ENCODE results near the gene NCL. TPM values are rescaled to one million over a fixed set of nuclear protein-coding genes. Genes with fewer than 3 reads are reported as not detected.
A peak's percentile ranks its signal among the peaks of the same experiment; 100 is the strongest.

NCL gene, protein sequence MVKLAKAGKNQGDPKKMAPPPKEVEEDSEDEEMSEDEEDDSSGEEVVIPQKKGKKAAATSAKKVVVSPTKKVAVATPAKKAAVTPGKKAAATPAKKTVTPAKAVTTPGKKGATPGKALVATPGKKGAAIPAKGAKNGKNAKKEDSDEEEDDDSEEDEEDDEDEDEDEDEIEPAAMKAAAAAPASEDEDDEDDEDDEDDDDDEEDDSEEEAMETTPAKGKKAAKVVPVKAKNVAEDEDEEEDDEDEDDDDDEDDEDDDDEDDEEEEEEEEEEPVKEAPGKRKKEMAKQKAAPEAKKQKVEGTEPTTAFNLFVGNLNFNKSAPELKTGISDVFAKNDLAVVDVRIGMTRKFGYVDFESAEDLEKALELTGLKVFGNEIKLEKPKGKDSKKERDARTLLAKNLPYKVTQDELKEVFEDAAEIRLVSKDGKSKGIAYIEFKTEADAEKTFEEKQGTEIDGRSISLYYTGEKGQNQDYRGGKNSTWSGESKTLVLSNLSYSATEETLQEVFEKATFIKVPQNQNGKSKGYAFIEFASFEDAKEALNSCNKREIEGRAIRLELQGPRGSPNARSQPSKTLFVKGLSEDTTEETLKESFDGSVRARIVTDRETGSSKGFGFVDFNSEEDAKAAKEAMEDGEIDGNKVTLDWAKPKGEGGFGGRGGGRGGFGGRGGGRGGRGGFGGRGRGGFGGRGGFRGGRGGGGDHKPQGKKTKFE
- total RNA-seq = 298 to 471 TPM (median 302 TPM) in 3 replicates
- long read RNA-seq, full-length matches to known transcripts = 352 of 389 reads
- long read RNA-seq, partial matches to known transcripts = 12 of 389 reads
- long read RNA-seq, other reads (novel, unspliced or antisense) = 25 of 389 reads

DNA sequence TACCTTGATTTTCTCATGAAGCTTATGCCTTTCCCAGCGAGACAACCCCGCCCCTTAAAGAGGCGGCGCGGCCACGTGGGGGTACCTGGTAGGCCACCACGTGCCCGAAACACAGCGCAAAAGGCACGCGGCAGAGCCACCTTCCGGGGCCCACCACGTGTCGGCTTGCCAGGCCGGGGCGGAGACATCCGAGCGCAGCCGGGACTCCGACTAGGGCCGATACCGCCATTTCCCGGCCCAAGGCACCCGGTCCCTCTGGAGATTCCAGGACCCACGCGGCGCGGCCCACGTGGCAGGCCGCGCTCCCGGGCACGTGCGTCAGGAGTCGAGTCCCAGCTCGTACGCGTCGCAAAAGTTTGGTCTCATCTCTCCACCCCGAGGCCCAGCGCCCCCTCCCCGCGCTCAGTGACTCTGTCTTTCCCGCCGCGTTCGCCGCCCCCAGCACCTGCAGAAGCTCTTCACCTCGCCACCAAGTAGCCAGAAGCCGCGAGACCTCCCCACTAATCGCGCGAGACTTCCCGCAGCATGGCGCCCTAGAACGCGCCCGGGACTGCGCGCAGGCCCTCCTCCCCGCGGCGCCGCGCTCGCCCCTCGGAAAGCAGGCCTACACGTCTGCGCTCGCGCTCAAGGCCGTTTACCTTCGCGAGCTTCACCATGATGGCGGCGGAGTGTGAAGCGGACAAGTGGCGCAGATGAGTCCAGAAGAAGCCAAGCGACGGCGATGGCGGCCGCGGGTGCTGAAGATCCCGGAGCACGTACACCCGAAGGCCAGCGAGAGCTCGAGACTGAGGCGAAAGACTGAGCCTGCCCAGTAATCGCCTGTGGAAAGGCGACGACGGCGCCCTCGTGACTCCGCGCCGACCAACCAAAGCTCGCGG lies at the start of gene NCL:
Gene NCL, minus strand, starts transcription at position 787 of the 878 bp plus-strand sequence. Its CDS starts 131 bp downstream, at position 656.
- Mint-ChIP-seq H3K9me3 (ENCODE audit: low read depth) (no peaks in the 10 kb centered on the region), H3K36me3 (ENCODE audit: low read depth) (peaks cover 31% of the 10 kb centered on the region), H3K27ac (ENCODE audit: unreplicated experiment) (peak within 1 kb of the TSS; percentile 100), H3K4me3 (ENCODE audit: unreplicated experiment) (peak within 1 kb of the TSS; percentile 97), H3K27me3 (ENCODE audit: low read depth) (no peaks in the 10 kb centered on the region), H3K4me1 (ENCODE audit: low read depth) (peaks cover 34% of the 10 kb centered on the region)
- peak; percentile 90 for DNase-seq (ENCODE audit: low spot score)
- TF ChIP-seq, protein P1, sequence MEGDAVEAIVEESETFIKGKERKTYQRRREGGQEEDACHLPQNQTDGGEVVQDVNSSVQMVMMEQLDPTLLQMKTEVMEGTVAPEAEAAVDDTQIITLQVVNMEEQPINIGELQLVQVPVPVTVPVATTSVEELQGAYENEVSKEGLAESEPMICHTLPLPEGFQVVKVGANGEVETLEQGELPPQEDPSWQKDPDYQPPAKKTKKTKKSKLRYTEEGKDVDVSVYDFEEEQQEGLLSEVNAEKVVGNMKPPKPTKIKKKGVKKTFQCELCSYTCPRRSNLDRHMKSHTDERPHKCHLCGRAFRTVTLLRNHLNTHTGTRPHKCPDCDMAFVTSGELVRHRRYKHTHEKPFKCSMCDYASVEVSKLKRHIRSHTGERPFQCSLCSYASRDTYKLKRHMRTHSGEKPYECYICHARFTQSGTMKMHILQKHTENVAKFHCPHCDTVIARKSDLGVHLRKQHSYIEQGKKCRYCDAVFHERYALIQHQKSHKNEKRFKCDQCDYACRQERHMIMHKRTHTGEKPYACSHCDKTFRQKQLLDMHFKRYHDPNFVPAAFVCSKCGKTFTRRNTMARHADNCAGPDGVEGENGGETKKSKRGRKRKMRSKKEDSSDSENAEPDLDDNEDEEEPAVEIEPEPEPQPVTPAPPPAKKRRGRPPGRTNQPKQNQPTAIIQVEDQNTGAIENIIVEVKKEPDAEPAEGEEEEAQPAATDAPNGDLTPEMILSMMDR (IDR thresholded peaks at IDR 0.05) = no peak

DNA sequence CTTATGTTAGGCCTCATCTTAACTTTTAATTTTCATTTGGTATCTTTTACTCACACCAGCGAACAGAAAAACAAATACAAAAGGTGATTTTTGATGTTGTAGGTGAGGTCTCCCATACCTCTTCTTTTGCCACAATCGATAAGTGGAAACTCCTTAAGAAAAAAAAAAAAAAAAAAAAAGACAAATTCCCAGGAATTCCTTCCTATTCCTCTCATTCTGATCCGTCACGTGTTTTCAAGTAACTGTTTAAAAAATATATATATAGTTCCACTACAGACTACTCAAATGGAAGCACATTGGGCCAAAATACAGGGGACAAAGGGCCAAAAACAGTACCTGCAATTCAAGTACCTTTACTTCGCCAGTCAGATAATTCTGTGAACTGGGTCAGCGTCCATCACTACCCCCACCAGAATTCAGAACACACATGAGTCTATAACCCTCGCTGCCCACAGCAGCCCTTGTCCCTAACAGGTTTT lies 49.5 kb upstream of the NCL start:
- no peaks in the 10 kb centered on the region for H3K9me3 Mint-ChIP-seq (ENCODE audit: low read depth)
- peaks cover 17% of the 10 kb centered on the region for H3K4me1 Mint-ChIP-seq (ENCODE audit: low read depth)
- no peaks in the 10 kb centered on the region for H3K27me3 Mint-ChIP-seq (ENCODE audit: low read depth)
- DNase-seq (ENCODE audit: low spot score) = no peak
- peak overlapping the region; percentile 97 for H3K27ac Mint-ChIP-seq (ENCODE audit: unreplicated experiment)
- no peaks in the 10 kb centered on the region for H3K36me3 Mint-ChIP-seq (ENCODE audit: low read depth)
- peak overlapping the region; percentile 89 for H3K4me3 Mint-ChIP-seq (ENCODE audit: unreplicated experiment)
- TF ChIP-seq, protein P1 (IDR thresholded peaks at IDR 0.05) = no peak

DNA sequence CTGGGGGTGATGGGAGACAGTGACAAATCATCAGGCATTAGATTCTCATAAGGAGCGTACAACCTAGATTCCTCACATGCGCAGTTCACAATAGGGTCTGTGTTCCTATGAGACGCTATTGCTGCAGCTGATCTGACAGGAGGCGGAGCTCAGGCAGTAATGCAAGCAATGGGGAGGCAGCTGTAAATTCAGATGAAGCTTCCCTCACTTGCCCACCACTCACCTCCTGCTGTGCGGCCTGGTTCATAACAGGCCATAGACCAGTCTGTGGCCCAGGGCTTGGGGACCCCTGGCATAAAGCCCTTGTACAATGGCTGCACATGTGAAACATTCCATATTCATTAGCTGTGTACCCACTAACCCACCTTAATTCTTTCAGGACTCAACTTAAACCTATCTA lies 47.9 kb upstream of the NCL start:
- DNase-seq (ENCODE audit: low spot score) = peak; percentile 39
- TF ChIP-seq, protein P1 (IDR thresholded peaks at IDR 0.05) = no peak
- Mint-ChIP-seq H3K27ac (ENCODE audit: unreplicated experiment) (no peak overlapping the region), H3K27me3 (ENCODE audit: low read depth) (no peaks in the 10 kb centered on the region), H3K9me3 (ENCODE audit: low read depth) (no peaks in the 10 kb centered on the region), H3K4me1 (ENCODE audit: low read depth) (peaks cover 17% of the 10 kb centered on the region), H3K4me3 (ENCODE audit: unreplicated experiment) (no peak overlapping the region), H3K36me3 (ENCODE audit: low read depth) (no peaks in the 10 kb centered on the region)

DNA sequence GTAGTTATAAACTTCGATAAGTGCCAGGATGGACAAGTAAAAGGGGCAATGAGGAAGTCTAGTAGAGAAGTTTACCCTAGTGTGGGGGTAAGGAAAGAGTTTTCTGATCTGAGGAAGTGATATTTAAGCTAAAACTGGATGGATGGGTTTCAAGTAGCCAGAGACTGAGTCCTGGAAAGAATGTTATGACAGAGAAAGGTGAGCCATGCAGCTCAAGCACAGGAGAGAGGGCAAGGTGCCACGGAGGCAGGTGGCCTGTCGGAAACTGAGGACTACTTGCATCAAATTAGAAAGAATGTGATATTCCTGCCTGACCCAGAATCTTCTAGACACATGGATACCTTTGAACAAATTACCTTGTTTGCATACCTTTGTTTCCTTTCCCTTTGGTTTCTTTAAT lies 39.5 kb upstream of the NCL start:
- no peaks in the 10 kb centered on the region for H3K9me3 Mint-ChIP-seq (ENCODE audit: low read depth)
- peak; percentile 10 for DNase-seq (ENCODE audit: low spot score)
- no peaks in the 10 kb centered on the region for H3K4me1 Mint-ChIP-seq (ENCODE audit: low read depth)
- no peak overlapping the region for H3K4me3 Mint-ChIP-seq (ENCODE audit: unreplicated experiment)
- no peaks in the 10 kb centered on the region for H3K27me3 Mint-ChIP-seq (ENCODE audit: low read depth)
- TF ChIP-seq, protein P1 (IDR thresholded peaks at IDR 0.05) = no peak
- H3K36me3 Mint-ChIP-seq (ENCODE audit: low read depth) = peaks cover 3% of the 10 kb centered on the region
- H3K27ac Mint-ChIP-seq (ENCODE audit: unreplicated experiment) = no peak overlapping the region

All from chondrocyte (in vitro differentiated cells).